K562 (cell line): Measurements from ENCODE around the gene FAAH. TPM values are rescaled to one million over a fixed set of nuclear protein-coding genes. Genes with fewer than 3 reads are reported as not detected.

Experiments used
- ADNP ChIP-seq: fragments of 200-800 bp; sonication (Bioruptor generic); IDR thresholded peaks from 2 replicates; pipeline ENCODE4 v1.6.1; 2016; ENCODE audit warnings: missing genetic modification characterization, missing compliant biosample characterization
- BRD4 ChIP-seq: fragments of 200-600 bp; sonication (generic); IDR thresholded peaks from 2 replicates; pipeline ENCODE4 v1.6.1; 2017; ENCODE audit warnings: inconsistent platforms
- CAMTA2 ChIP-seq: fragments of 250-450 bp; sonication (Bioruptor Pico); conservative IDR thresholded peaks from 2 replicates; pipeline ENCODE4 v1.5.1; 2022
- FOXA1 ChIP-seq: fragments of 450-650 bp; IDR thresholded peaks from 2 replicates; pipeline ENCODE4 v1.6.1; 2016; ENCODE audit warnings: mild to moderate bottlenecking, borderline replicate concordance
- GABPB1 ChIP-seq: sonication (generic); formaldehyde crosslinking; IDR thresholded peaks from 2 replicates; pipeline ENCODE4 v1.8.0; 2022; ENCODE audit warnings: mild to moderate bottlenecking, missing genetic modification reagents
- ILF3 ChIP-seq: fragments of 450-650 bp; IDR thresholded peaks from 2 replicates; pipeline ENCODE4 v1.6.1; 2018; ENCODE audit warnings: antibody characterized with exemption, mild to moderate bottlenecking, moderate library complexity, borderline replicate concordance
- MGA ChIP-seq: fragments of 450-650 bp; IDR thresholded peaks from 2 replicates; pipeline ENCODE4 v1.6.1; 2016; ENCODE audit warnings: mild to moderate bottlenecking, moderate library complexity
- MYNN ChIP-seq, 2 experiments: sonication (generic); formaldehyde crosslinking in 1 of 2; IDR thresholded peaks; 2 replicates each; pipeline versions ENCODE4 v1.5.0 to v1.6.1; 2016 to 2020; ENCODE audit warnings: antibody characterized with exemption in 1 of 2, missing genetic modification reagents in 1 of 2
- PCBP2 ChIP-seq: fragments of 200-400 bp; formaldehyde crosslinking; IDR thresholded peaks from 2 replicates; pipeline ENCODE4 v1.6.1; 2018; ENCODE audit warnings: low read length, low read depth, mild to moderate bottlenecking, moderate library complexity; ENCODE audit not compliant: poor library complexity, severe bottlenecking
- SLC30A9 ChIP-seq: fragments of 250-450 bp; sonication (Bioruptor Pico); IDR thresholded peaks from 2 replicates; pipeline ENCODE4 v1.8.0; 2022; ENCODE audit warnings: mild to moderate bottlenecking, moderate library complexity
- SMARCC2 ChIP-seq: fragments of 450-650 bp; IDR thresholded peaks from 2 replicates; pipeline ENCODE4 v1.6.1; 2017; ENCODE audit warnings: antibody characterized with exemption, moderate library complexity, mild to moderate bottlenecking, low read depth
- U2AF1 ChIP-seq: fragments of 200-400 bp; formaldehyde crosslinking; optimal IDR thresholded peaks from 2 replicates; pipeline ENCODE3; 2017; ENCODE audit warnings: mild to moderate bottlenecking, low read depth, low read length, moderate library complexity
- ZBTB33 ChIP-seq: sonication (generic); formaldehyde crosslinking; IDR thresholded peaks from 2 replicates; pipeline ENCODE4 v1.8.1; 2023; ENCODE audit warnings: mild to moderate bottlenecking, missing genetic modification reagents
- polyA plus RNA-seq, 8 experiments: library from polyadenylated mRNA; depleted of rRNA in 4 of 8; stranded (reverse) in 5 of 8; unstranded in 3 of 8; fragments of >200 nt; fragmentation: Nextera tagmentation in 2 of 8; fragmentation: Illumina TruSeq in 1 of 8; extraction: Ambion mirVana in 2 of 8; extraction: Trizol in 1 of 8; gene quantifications; 2 replicates each; pipeline versions ENCODE4 v1.2.1 to v1.2.3, GENCODE V29; 2011 to 2014; ENCODE audit warnings: inconsistent platforms in 1 of 8, missing spikeins in 1 of 8
- total RNA-seq, 7 experiments: library from RNA; depleted of rRNA in 6 of 7; stranded (reverse); fragments of >200 nt in 6 of 7; fragmentation: Illumina TruSeq in 2 of 7; extraction: Trizol in 2 of 7; gene quantifications; 2 replicates each; pipeline versions ENCODE4 v1.2.1 to v1.2.3, GENCODE V29; 2011 to 2021; ENCODE audit warnings: low replicate concordance in 1 of 7
- TF ChIP-seq, protein P1 (sequence below): fragments of 450-650 bp; IDR thresholded peaks from 2 replicates; pipeline ENCODE4 v1.6.1; 2014; ENCODE audit warnings: low read depth, mild to moderate bottlenecking, moderate library complexity, borderline replicate concordance

The FAAH gene
- total and polyA plus RNA-seq, 9 of the 15 experiments (the other 6 are each of a cell fraction or from before 2014, with no cell fraction given) = 0.06 to 1.1 (median 0.32) TPM

GRCh38 chr1:46421739-46422138, 27.6 kb downstream of the FAAH start (continued):
- TF ChIP-seq PCBP2 = no peak
- TF ChIP-seq, protein P1, sequence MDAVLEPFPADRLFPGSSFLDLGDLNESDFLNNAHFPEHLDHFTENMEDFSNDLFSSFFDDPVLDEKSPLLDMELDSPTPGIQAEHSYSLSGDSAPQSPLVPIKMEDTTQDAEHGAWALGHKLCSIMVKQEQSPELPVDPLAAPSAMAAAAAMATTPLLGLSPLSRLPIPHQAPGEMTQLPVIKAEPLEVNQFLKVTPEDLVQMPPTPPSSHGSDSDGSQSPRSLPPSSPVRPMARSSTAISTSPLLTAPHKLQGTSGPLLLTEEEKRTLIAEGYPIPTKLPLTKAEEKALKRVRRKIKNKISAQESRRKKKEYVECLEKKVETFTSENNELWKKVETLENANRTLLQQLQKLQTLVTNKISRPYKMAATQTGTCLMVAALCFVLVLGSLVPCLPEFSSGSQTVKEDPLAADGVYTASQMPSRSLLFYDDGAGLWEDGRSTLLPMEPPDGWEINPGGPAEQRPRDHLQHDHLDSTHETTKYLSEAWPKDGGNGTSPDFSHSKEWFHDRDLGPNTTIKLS = no peak
- TF ChIP-seq GABPB1 (CRISPR knock-in tag) = no peak
- no peak for TF ChIP-seq ZBTB33 (CRISPR knock-in tag)
- no peak for TF ChIP-seq BRD4
- TF ChIP-seq ILF3 = no peak
- TF ChIP-seq SMARCC2 = 0 out of 2 replicates have a peak, but pooled peaks have one; percentile 27
- TF ChIP-seq MYNN (IDR thresholded peaks at IDR 0.05) = no peak
- no peak for TF ChIP-seq MYNN (CRISPR knock-in tag; IDR thresholded peaks at IDR 0.05)
- no peak for TF ChIP-seq SLC30A9 (CRISPR knock-in tag)
- peak; percentile 50 for TF ChIP-seq MGA
- TF ChIP-seq CAMTA2 (CRISPR knock-in tag) = no peak
- TF ChIP-seq U2AF1 = no peak
- no peak for TF ChIP-seq FOXA1
- TF ChIP-seq ADNP = no peak
